SKM-1 (cell line): ENCODE results near the gene TAMALIN.

ENCODE experiments used
- DNase-seq: peaks from one replicate; lab custom pipeline; 2025; ENCODE audit not compliant: unreplicated experiment; lab: John Stamatoyannopoulos, UW

TAMALIN gene

DNA sequence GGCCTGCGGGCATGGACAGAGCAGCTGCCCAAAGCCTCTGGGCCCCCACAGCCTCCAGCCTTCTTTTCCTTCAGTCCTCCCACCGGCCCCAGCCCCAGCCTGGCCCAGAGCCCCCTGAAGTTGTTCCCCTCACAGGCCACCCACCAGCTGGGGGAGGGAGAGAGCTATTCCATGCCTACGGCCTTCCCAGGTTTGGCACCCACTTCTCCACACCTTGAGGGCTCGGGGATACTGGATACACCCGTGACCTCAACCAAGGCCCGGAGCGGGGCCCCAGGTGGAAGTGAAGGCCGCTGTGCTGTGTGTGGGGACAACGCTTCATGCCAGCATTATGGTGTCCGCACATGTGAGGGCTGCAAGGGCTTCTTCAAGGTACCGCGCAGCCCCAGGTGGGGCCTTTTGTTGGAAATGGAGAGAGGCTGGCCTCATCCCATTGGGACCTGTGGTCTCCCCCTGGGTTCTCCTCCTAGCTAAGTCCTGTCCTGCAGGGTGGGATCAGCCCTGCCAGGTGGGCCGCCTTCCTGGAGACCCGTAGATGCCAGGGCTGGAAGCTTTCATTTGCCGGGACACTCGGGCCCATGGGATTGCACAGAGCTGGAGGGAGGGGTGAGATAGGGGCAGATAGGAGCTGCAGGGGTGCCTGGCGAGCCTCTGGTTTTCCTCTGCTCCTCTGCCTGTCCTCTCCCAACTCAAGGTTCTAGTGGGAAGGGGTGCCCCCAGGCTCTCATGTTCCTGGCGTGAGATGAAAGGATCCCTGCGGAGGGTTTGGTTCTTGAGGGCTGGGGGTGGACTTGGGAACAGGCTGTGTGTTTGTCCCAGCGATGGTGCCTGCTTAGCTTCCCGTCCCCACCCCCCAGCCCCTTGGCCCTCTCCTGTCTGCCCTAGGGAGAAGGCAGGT lies 48.3 kb downstream of the TAMALIN start:
- no peak for DNase-seq

- DNase-seq: no peak
These were observed 49.3 kb downstream of the TAMALIN start for GRCh38 chr12:52055731-52056711.

GRCh38 chr12:52056801-52057637 lies 50.3 kb downstream of the TAMALIN start:
- no peak for DNase-seq

GRCh38 chr12:52057638-52058576 lies 51.2 kb downstream of the TAMALIN start:
- no peak for DNase-seq

- DNase-seq: no peak
These were observed 52.0 kb downstream of the TAMALIN start for GRCh38 chr12:52058631-52059361.

DNA sequence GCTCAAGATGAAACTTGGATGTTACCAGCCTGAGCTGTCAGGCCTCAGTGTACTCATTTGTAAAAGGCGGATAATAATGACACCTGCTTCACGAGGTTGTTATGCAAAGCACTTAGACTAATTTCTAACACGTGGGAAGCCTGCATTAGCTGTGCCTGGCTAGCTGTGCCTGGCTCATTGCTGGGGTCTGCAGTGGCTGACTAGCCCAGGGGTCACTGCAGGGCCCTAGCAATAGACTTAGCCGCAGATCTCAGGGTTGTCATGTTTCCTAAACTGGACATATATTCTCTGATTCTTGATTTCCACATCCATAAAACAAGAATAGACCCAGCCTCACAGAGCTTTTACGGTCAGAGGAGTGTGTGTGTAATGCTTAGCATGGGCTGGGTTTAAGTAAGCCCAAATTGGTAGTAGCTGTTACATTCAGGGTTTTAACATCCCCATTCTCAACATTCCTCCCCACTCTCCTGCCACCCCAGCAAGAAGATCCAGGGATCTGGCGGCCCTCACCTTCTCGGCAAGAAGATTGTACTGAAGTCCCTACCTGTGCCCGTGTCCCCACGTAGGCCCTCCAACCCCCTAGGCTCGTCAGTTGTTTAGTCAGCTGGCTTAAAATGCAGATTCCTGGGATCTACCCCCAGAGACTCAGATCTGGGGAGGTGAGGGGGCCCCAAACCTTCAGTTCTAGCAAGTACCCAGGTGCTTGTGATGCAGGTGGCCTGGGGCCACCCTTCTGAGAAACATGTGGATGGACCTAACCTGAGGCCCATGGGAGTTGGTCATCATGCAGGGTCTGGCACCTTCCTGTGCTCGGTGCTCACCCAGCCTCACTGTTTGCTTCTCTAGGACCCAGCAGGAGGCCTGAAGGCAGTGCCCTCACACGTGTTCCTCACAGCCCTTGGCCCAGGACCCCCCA lies 53.1 kb downstream of the TAMALIN start:
- DNase-seq: no peak

DNA sequence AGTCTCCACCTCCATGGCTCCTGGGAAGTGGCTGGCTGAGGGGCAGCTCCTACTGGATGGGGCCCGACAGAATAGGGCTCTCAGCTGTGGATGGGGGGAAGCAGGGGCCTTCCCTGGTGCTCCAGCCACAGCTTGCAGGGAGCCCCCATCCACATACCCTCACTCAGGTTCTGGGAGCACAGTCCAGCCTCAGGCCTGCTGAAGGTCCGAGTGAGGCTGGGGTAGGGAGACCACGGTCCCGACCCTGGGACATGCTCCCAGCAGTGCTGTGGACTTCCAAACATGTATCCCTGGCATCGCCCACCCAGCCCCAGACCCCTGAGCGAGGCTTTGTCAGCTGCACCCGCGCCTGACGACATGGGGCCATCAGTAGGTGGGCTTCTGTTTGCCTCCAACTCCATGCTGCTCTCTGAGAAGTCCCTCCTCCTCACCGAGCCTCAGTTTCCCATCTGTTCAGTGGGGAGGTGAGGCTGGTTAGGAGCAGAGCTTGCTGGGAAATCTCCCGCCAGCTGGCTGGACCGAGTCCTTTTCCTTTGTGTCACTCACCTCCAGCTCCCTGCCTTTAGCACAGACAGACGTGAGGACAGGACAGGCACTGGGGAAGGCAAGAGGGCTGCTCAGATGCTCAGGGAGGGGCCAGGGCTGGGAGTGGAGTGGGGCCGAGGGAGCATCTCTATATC lies 53.9 kb downstream of the TAMALIN start:
- no peak for DNase-seq

- no peak for DNase-seq
These were observed 54.9 kb downstream of the TAMALIN start for GRCh38 chr12:52061470-52062166.

- no peak for DNase-seq
These were observed 55.7 kb downstream of the TAMALIN start for GRCh38 chr12:52062167-52063081.

- DNase-seq: no peak
These were observed 56.6 kb downstream of the TAMALIN start for GRCh38 chr12:52063082-52063924.

DNA sequence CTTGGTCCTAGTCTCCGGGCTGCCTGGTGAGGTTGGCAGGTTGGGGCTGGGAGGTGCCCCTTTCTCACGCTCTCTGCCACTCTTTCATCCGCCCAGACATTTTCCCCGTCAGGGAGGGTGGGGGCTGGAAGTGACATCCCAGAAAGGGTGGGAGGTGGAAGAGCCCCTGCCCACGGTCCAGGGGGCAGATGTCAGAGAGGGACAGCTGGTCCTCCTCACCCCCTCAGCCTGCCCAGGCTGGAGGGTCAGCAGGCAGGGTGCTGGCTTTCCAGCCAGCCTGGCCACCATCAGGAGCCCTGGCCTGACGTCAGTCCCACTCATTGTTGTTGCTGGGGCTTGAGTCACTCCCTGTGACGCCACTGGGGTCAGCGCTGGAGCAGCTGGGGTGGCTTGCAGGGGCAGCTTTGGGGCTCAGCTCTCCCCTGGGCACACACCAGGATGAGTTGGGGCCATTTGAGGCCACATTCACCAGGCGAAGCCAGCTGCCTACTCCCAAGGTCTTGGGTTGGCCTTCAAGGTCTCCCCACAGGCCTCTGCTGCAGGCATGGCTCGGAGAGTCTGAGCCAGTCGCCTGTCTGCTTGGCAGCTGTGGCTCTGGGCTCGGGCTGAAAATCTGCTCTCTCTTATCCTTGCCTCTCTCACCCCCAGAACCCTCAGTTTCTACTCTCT lies 57.4 kb downstream of the TAMALIN start:
- no peak for DNase-seq
